Thoracic aorta (tissue), 2 donors: ENCODE measurements around the gene SLC24A3. TPM values are rescaled to one million over a fixed set of nuclear protein-coding genes. Genes with fewer than 3 reads are reported as not detected.

Source experiments
- ATAC-seq: fragments of 150-250 bp; one replicate; pipeline ENCODE4 v1.8.0; 2017; ENCODE audit warnings: low read depth; ENCODE audit not compliant: insufficient number of reproducible peaks, low FRiP score
- DNase-seq: peaks from one replicate; pipeline ENCODE4 v3.0.0-alpha.2; 2020; ENCODE audit warnings: low spot score
- H3K27ac ChIP-seq, 2 donors: fragments of 200-600 bp; sonication (generic); 1 replicate in 1 of 2; 2 replicates in 1 of 2; pipeline ENCODE4 v1.5.1; 2016; ENCODE audit warnings: mild to moderate bottlenecking in 2 of 2, moderate library complexity in 2 of 2
- H3K27me3 ChIP-seq: fragments of 200-600 bp; sonication (generic); replicated peaks from 2 replicates; pipeline ENCODE4 v1.6.0; 2016; ENCODE audit warnings: mild to moderate bottlenecking; ENCODE audit not compliant: insufficient read depth
- H3K36me3 ChIP-seq: fragments of 200-600 bp; sonication (generic); one replicate; pipeline ENCODE4 v1.5.1; 2016
- H3K4me1 ChIP-seq, 2 donors: fragments of 200-600 bp; sonication (generic); 1 replicate in 1 of 2; 2 replicates in 1 of 2; pipeline versions ENCODE4 v1.5.1 to v1.6.0; 2016; ENCODE audit warnings: low read depth in 2 of 2, mild to moderate bottlenecking in 1 of 2; ENCODE audit not compliant: control insufficient read depth in 1 of 2
- H3K4me3 ChIP-seq: fragments of 200-600 bp; sonication (generic); 2 replicates; pipeline ENCODE4 v1.5.1; 2016; ENCODE audit warnings: mild to moderate bottlenecking
- H3K9me3 ChIP-seq: fragments of 200-600 bp; sonication (generic); 2 replicates; pipeline ENCODE4 v1.5.1; 2016
- total RNA-seq, 2 donors: library from RNA; depleted of rRNA; stranded (reverse); fragments of >200 nt; gene quantifications; one replicate each; pipeline versions ENCODE4 v1.1.0 to v1.2.3, GENCODE V29; 2016
- TF ChIP-seq, protein P1 (sequence below): fragments of 200-600 bp; sonication (generic); IDR thresholded peaks from one replicate; pipeline ENCODE4 v1.5.1; 2019; ENCODE audit warnings: antibody characterized with exemption

SLC24A3 gene
- total RNA-seq, 2 donors from 2014 or later: 8.3 to 31.4 TPM

DNA sequence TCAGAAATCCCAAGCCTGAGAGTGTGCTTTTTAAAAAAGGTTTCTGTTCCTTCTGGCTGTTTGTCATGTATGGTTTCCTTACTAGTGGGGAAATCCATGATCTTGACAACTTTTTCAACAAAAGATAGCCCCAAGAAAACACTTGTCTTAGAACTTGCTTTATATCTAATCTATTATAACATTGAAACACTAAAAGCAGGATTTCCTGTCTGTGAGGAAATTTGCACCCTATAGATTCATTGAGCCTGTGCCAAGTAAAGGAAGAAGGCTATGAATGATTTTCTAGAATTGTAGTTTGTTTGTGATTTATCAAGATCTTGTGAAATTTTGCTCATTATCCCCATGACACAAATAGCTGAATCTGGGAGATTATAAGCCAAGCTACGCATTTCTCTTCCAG is 307.0 kb downstream of the SLC24A3 start:
- Histone ChIP-seq H3K27ac (no peak overlapping the region), H3K9me3 (no peaks in the 10 kb centered on the region), H3K27me3 (no peaks in the 10 kb centered on the region), H3K4me3 (no peak overlapping the region), H3K4me1 (no peaks in the 10 kb centered on the region), H3K36me3 (no peaks in the 10 kb centered on the region)
- TF ChIP-seq, protein P1, sequence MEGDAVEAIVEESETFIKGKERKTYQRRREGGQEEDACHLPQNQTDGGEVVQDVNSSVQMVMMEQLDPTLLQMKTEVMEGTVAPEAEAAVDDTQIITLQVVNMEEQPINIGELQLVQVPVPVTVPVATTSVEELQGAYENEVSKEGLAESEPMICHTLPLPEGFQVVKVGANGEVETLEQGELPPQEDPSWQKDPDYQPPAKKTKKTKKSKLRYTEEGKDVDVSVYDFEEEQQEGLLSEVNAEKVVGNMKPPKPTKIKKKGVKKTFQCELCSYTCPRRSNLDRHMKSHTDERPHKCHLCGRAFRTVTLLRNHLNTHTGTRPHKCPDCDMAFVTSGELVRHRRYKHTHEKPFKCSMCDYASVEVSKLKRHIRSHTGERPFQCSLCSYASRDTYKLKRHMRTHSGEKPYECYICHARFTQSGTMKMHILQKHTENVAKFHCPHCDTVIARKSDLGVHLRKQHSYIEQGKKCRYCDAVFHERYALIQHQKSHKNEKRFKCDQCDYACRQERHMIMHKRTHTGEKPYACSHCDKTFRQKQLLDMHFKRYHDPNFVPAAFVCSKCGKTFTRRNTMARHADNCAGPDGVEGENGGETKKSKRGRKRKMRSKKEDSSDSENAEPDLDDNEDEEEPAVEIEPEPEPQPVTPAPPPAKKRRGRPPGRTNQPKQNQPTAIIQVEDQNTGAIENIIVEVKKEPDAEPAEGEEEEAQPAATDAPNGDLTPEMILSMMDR: no peak
- ATAC-seq: no peak
- DNase-seq: no peak

DNA sequence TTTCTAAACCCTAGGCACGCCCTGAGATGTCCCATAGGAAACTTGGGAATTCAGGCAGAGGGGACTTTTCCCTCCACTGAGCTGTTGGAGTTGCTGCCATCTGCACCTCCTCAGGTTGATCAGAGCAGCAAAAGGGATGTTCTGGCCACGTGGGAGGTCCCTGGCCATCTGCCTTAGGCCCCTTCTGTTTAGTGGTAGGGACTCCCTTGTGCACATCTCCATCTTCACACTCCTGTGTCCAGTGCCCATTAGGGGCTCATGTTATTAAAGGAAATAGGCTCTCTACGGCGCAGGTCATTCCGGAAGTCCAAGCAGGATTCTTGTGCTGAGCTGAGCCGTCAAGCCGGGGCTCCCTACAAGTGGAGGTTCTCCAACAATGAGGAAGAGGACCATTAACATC is 307.8 kb downstream of the SLC24A3 start:
- H3K4me1 ChIP-seq: no peaks in the 10 kb centered on the region
- no peaks in the 10 kb centered on the region for H3K9me3 ChIP-seq
- H3K27ac ChIP-seq: no peak overlapping the region
- H3K36me3 ChIP-seq: no peaks in the 10 kb centered on the region
- TF ChIP-seq, protein P1: no peak
- no peaks in the 10 kb centered on the region for H3K27me3 ChIP-seq
- no peak overlapping the region for H3K4me3 ChIP-seq
- DNase-seq: no peak
- no peak for ATAC-seq

DNA sequence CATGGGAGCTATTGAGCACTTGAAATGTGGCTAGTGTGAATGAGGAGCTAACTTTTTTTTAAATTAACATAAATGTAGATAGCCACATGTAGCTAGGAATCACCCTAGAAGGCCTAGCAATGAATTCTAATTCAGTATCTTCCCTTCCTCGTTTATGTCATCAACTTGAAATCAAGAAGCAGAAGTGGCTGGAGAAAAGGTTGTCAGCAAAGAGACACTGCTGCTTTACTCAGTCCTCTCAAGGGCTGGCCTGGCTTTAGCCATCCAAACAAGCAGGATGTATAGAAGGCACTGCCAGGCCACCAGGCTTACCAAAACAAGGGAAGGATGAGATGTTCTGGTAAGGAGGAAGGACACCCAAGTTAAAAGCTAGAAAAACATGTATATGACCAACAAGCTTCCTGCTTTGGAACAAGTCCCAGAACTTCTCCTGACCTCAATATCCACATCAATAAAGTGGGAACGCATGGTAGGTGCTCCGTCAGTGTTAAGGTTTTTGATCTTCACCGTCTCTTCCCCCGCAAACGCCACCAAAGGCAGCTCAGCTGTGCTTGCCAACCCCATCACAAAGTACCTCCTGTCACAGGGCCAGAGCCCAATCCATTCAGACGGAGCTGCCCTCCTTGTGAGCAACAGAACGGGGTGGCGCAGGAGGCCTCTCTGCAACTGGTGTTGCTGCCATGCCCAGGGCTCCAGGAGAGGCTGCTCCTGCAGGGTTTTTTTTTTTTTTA is 309.8 kb downstream of the SLC24A3 start:
- TF ChIP-seq, protein P1: no peak
- Histone ChIP-seq H3K4me3 (no peak overlapping the region), H3K27ac (no peak overlapping the region), H3K27me3 (no peaks in the 10 kb centered on the region), H3K9me3 (no peaks in the 10 kb centered on the region), H3K4me1 (no peaks in the 10 kb centered on the region), H3K36me3 (no peaks in the 10 kb centered on the region)
- DNase-seq (no peak), ATAC-seq (no peak)

DNA sequence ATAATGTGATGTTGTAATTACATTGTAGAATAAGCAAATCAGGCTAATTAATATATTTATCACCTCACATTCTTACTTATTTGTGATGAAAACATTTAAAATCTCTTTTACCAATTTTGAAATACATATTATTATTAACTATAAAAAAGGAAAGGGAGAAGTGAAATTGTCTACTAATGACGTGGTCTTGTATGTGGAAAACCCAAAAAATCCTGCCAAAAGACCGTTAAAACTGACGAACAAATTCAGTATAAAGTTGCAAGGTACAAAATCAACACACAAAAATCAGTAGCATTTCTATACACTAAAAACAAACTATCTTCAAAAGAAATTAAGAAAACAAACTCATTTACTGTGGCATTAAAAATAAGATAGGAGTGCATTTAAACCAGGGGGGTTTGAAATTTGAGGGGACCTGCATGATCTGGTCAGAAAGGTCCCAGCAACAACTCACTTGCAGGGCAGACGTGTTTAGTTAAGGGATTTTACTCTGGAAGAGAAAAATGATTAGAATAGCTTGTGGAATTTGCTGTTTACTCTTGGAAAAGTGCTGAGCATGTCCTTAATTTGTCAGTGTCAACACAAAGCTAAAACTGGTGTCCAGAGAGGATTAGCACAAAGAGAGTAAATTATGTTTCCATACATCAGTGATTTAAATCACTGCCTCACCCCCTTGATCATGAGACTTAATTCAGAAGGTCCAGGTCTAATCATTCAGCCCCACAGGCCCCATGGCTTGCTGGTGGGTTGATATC is 310.6 kb downstream of the SLC24A3 start:
- ATAC-seq (no peak), DNase-seq (no peak)
- no peaks in the 10 kb centered on the region for H3K4me1 ChIP-seq
- no peaks in the 10 kb centered on the region for H3K9me3 ChIP-seq
- H3K4me3 ChIP-seq: no peak overlapping the region
- H3K36me3 ChIP-seq: no peaks in the 10 kb centered on the region
- H3K27ac ChIP-seq: no peak overlapping the region
- TF ChIP-seq, protein P1: no peak
- no peaks in the 10 kb centered on the region for H3K27me3 ChIP-seq

DNA sequence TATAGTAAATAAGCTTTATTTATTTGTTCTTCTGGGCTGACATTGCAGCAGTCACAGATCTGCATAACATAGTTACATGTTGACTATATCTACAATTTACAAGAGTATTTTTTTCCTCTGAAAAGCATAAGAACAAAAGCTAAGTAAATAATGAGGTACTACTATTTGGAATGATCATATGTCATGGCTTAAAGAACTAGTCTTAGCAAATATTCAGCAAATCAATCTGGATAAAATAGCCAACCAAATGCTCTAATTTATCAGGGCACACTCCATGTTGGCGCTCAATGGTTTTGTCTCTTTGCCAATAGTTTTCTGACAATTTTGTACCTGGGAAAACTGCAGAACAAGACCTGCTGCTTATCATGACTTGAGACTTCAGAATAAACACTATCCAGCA is 312.2 kb downstream of the SLC24A3 start:
- no peak for DNase-seq
- Histone ChIP-seq H3K9me3 (no peaks in the 10 kb centered on the region), H3K27ac (no peak overlapping the region)

More for the DNA sequence above, 312.2 kb downstream of the SLC24A3 start:
- H3K27me3 ChIP-seq: no peaks in the 10 kb centered on the region
- TF ChIP-seq, protein P1: no peak
- no peaks in the 10 kb centered on the region for H3K4me1 ChIP-seq
- no peaks in the 10 kb centered on the region for H3K36me3 ChIP-seq
- H3K4me3 ChIP-seq: no peak overlapping the region
- no peak for ATAC-seq
